MCF 10A (cell line): Measurements from ENCODE around the gene PAQR3. TPM values are rescaled to one million over a fixed set of nuclear protein-coding genes. Genes with fewer than 3 reads are reported as not detected.
A peak's percentile ranks its signal among the peaks of the same experiment; 100 is the strongest.

ENCODE experiments used
- BruUV-seq: library from RNA; stranded (reverse); fragments of 400-500 nt; replicated peaks from 2 replicates; lab custom pipeline; 2021; lab: Mats Ljungman, UMichigan
- CTCF ChIA-PET: fragments of 300-600 bp; sonication (Branson Sonifier 250); formaldehyde crosslinking; extraction: SDS; loops from one replicate; lab custom pipeline; 2021; ENCODE audit warnings: antibody characterized with exemption, inconsistent platforms; lab: Yijun Ruan, JAX
- POLR2A ChIA-PET: fragments of 300-600, 350-650 bp; sonication (Branson Sonifier 250); formaldehyde crosslinking; extraction: SDS; loops from one replicate; lab custom pipeline; 2020; ENCODE audit warnings: antibody characterized with exemption, inconsistent platforms; lab: Yijun Ruan, JAX
- DNase-seq: peaks from one replicate; pipeline ENCODE4 v3.0.0-alpha.2; 2018; ENCODE audit not compliant: unreplicated experiment
- H3K27ac Mint-ChIP-seq: one replicate; pipeline ENCODE4 v1.8.0; 2022; ENCODE audit warnings: mild to moderate bottlenecking, low read depth, mixed read lengths; ENCODE audit not compliant: unreplicated experiment
- H3K27me3 Mint-ChIP-seq: one replicate; pipeline ENCODE4 v1.8.0; 2022; ENCODE audit warnings: mixed read lengths; ENCODE audit not compliant: insufficient read depth, unreplicated experiment
- H3K36me3 Mint-ChIP-seq: one replicate; pipeline ENCODE4 v1.8.0; 2022; ENCODE audit warnings: mild to moderate bottlenecking, moderate library complexity, mixed read lengths; ENCODE audit not compliant: insufficient read depth, unreplicated experiment
- H3K4me1 Mint-ChIP-seq: one replicate; pipeline ENCODE4 v1.8.0; 2022; ENCODE audit warnings: mixed read lengths; ENCODE audit not compliant: insufficient read depth, unreplicated experiment
- H3K4me3 Mint-ChIP-seq: one replicate; pipeline ENCODE4 v1.8.0; 2022; ENCODE audit warnings: mild to moderate bottlenecking, moderate library complexity, mixed read lengths; ENCODE audit not compliant: unreplicated experiment
- H3K9me3 Mint-ChIP-seq: one replicate; pipeline ENCODE4 v1.8.0; 2022; ENCODE audit warnings: mixed read lengths; ENCODE audit not compliant: unreplicated experiment
- CTCF ChIP-seq: fragments of 200-600 bp; IDR thresholded peaks from one replicate; pipeline ENCODE4 v1.8.0; 2022; ENCODE audit warnings: antibody characterized with exemption, mild to moderate bottlenecking; ENCODE audit not compliant: unreplicated experiment
- intact Hi-C: fragments of 100-400 bp; cut with micrococcal nuclease; formaldehyde crosslinking; loops from 2 replicates; pipeline ENCODE4 v1.14.1; 2022
- total RNA-seq: library from RNA; stranded (reverse); gene quantifications from 2 replicates; pipeline ENCODE4 v1.2.3, GENCODE V29; 2022

PAQR3 gene
- total RNA-seq, 1 experiment from 2014 or later, result 11.2 TPM

DNA sequence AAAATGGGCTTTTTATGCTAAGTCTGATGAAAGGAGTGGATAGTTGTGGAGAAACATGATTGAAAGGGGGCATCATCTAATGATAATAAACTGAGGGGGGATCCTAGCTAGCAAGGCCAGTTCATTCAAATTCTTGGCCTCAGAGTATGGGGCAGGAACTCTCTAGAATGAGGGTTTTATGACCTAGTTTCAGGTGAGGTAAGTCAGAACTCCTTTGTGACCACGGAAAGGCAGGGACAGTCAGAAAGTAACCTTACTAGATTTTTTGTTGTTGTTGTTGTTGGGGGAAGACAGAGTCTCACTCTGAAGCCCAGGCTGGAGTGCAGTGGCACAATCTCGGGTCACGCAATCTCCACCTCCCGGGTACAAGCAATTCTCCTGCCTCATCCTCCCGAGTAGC is 1.5 kb upstream of the PAQR3 start:
- peaks cover 5% of the 10 kb centered on the region for H3K4me1 Mint-ChIP-seq
- no peak overlapping the region for H3K27ac Mint-ChIP-seq
- no peak for DNase-seq
- CTCF ChIA-PET, result no interaction called here
- H3K36me3 Mint-ChIP-seq, result peaks cover 7% of the 10 kb centered on the region
- H3K4me3 Mint-ChIP-seq, result no peak overlapping the region
- intact Hi-C loops, result no loop called here
- POLR2A ChIA-PET, result interaction anchor here (1.2 kb wide), 1 partner anchor 16 kb away, joined by 3 read pairs; no protein-coding TSS in a partner anchor
- H3K9me3 Mint-ChIP-seq, result peaks cover under 1% of the 10 kb centered on the region
- no TSS peak for BruUV-seq
- H3K27me3 Mint-ChIP-seq, result no peaks in the 10 kb centered on the region
- no peak for TF ChIP-seq CTCF

DNA sequence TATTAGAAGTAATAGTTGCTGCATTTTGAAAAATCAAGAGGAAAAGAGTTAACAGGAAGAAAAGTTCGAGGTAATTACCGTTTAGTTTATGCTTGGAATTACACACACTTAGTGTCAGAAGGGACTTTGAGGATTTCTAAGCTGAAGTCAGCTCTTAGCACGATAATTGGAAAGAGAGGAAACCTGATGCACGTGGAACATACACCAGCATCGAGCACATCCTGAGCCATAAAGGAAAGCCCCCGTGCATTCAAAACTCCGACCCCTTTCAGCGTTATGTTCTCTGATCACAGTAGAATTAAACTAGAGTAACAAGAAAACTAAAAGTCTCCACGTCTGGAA is 400 bp upstream of the PAQR3 start:
- H3K4me3 Mint-ChIP-seq, result peak overlapping the region; percentile 93
- TF ChIP-seq CTCF, result no peak
- DNase-seq, result no peak
- H3K9me3 Mint-ChIP-seq, result no peaks in the 10 kb centered on the region
- CTCF ChIA-PET, result interaction anchor here (0.7 to 2.9 kb wide), 6 partner anchors 14 to 1291 kb away, joined by 3 to 16 read pairs (median 4); no protein-coding TSS in a partner anchor
- peaks cover 5% of the 10 kb centered on the region for H3K4me1 Mint-ChIP-seq
- BruUV-seq, result TSS peak; percentile 63
- intact Hi-C loops, result no loop called here
- H3K27me3 Mint-ChIP-seq, result no peaks in the 10 kb centered on the region
- POLR2A ChIA-PET, result interaction anchor here (0.6 to 3.0 kb wide), 18 partner anchors 12 to 1366 kb away, joined by 3 to 10 read pairs (median 4); no protein-coding TSS in a partner anchor
- peak overlapping the region; percentile 93 for H3K27ac Mint-ChIP-seq
- peaks cover 7% of the 10 kb centered on the region for H3K36me3 Mint-ChIP-seq

DNA sequence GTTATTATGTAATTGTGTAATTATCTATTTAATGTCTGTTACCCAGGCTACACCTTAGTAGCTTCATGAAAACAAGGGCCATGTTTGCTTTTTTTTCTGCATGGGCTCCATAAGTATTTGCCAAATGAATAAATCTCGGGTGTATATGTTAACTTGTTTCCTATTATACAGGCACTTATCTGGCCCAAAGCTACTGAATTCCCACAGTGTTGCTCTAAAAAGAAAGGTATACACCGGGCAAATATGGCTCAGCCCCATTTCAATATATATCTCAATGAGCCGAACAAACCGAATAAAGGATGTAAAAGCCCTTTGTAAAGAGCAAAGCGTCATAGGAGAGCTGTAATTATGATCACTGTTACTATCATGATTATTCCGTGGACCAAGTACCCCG is 767 bp downstream of the PAQR3 start:
- Mint-ChIP-seq H3K4me3 (peak overlapping the region; percentile 93), H3K36me3 (peaks cover 7% of the 10 kb centered on the region), H3K9me3 (no peaks in the 10 kb centered on the region), H3K27me3 (no peaks in the 10 kb centered on the region), H3K27ac (peak overlapping the region; percentile 93), H3K4me1 (peaks cover 5% of the 10 kb centered on the region)
- CTCF ChIA-PET, result interaction anchor here (0.7 to 2.9 kb wide), 5 partner anchors 11 to 347 kb away, joined by 3 to 16 read pairs (median 3); no protein-coding TSS in a partner anchor
- TF ChIP-seq CTCF, result no peak
- intact Hi-C loops, result no loop called here
- POLR2A ChIA-PET, result interaction anchor here (0.7 to 3.0 kb wide), 16 partner anchors 10 to 1367 kb away, joined by 3 to 12 read pairs (median 4); no protein-coding TSS in a partner anchor
- BruUV-seq, result TSS peak; percentile 53
- no peak for DNase-seq

DNA sequence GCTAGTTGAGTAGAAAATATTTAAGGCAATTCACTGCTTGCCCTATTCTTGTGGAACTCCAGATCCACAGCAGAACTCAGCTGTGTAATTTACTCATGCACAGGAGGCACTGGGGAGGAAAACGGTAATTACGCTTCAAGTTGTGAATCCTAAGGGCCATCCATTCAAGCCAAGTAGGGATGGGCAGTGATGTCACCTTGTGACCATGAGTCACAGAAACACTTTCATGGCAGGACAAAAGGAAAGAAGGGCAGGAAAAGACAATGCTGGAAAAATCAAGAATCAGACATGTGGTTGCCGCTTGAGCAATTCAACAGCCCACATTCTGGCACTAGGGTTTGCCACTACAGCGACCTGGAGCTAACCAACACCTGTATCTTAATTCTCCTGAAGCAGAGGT is 1.4 kb downstream of the PAQR3 start:
- Mint-ChIP-seq H3K9me3 (no peaks in the 10 kb centered on the region), H3K36me3 (peaks cover 7% of the 10 kb centered on the region), H3K27ac (no peak overlapping the region), H3K4me1 (peaks cover 5% of the 10 kb centered on the region), H3K27me3 (no peaks in the 10 kb centered on the region), H3K4me3 (peak overlapping the region; percentile 93)
- no peak for TF ChIP-seq CTCF
- intact Hi-C loops, result no loop called here
- BruUV-seq, result no TSS peak
- DNase-seq, result peak; percentile 30
- ChIA-PET CTCF (interaction anchor here (0.6 to 2.9 kb wide), 4 partner anchors 10 to 328 kb away, joined by 3 to 16 read pairs (median 3); no protein-coding TSS in a partner anchor), POLR2A (interaction anchor here (0.6 to 3.0 kb wide), 7 partner anchors 10 to 372 kb away, joined by 3 to 12 read pairs (median 4); no protein-coding TSS in a partner anchor)
